HG02852 (cell line): ENCODE measurements around the gene BRF1.
"Not testable (repeated sequence)": the region's sequence is repeated elsewhere in the genome, so short reads cannot be mapped to it uniquely, and the experiment has no call there.

Experiments used
- ATAC-seq: cut with Tn5 transposase; IDR thresholded peaks from one replicate; pipeline ENCODE4 v1.9.1; 2021; ENCODE audit warnings: mild to moderate bottlenecking, moderate library complexity; ENCODE audit not compliant: unreplicated experiment

Gene BRF1

GRCh38 chr14:105292826-105293711, 7.7 kb downstream of the BRF1 start:
- no peak for ATAC-seq

- no peak for ATAC-seq
Measured at GRCh38 chr14:105290621-105291346, 10.0 kb downstream of the BRF1 start.

GRCh38 chr14:105288936-105289335, 11.9 kb downstream of the BRF1 start:
- not testable (repeated sequence) for ATAC-seq

- ATAC-seq = no peak
Measured at GRCh38 chr14:105287249-105288102, 13.3 kb downstream of the BRF1 start.

- no peak for ATAC-seq
Measured at GRCh38 chr14:105286759-105287144, 14.0 kb downstream of the BRF1 start.

GRCh38 chr14:105285174-105285573, 15.6 kb downstream of the BRF1 start:
- ATAC-seq = no peak

GRCh38 chr14:105283899-105284298, 16.9 kb downstream of the BRF1 start:
- no peak for ATAC-seq

GRCh38 chr14:105283028-105283427, 17.8 kb downstream of the BRF1 start:
- ATAC-seq = no peak

GRCh38 chr14:105282098-105282725, 18.6 kb downstream of the BRF1 start:
- no peak for ATAC-seq

GRCh38 chr14:105281371-105282097, 19.3 kb downstream of the BRF1 start:
- no peak for ATAC-seq

- ATAC-seq = no peak
Measured at GRCh38 chr14:105280525-105280924, 20.3 kb downstream of the BRF1 start.

GRCh38 chr14:105279642-105280361, 21.0 kb downstream of the BRF1 start:
- no peak for ATAC-seq

- ATAC-seq = not testable (repeated sequence)
Measured at GRCh38 chr14:105277448-105277847, 23.4 kb downstream of the BRF1 start.

GRCh38 chr14:105275267-105275946, 25.4 kb downstream of the BRF1 start:
- ATAC-seq = no peak

- ATAC-seq = no peak
Measured at GRCh38 chr14:105274637-105275036, 26.2 kb downstream of the BRF1 start.

GRCh38 chr14:105273062-105273461, 27.7 kb downstream of the BRF1 start:
- ATAC-seq = no peak

- no peak for ATAC-seq
Measured at GRCh38 chr14:105272623-105273022, 28.2 kb downstream of the BRF1 start.

GRCh38 chr14:105271224-105271890, 29.4 kb downstream of the BRF1 start:
- ATAC-seq = no peak
